ENCODE results near the gene MAP3K3.

GRCh38 chr17:63696381-63696961 is 74.3 kb downstream of the MAP3K3 start:
- TF ChIP-seq CTCF (conservative IDR thresholded peaks at IDR 0.05) (no peak; the same call in 1 of the 2 replicates), ZFX (IDR thresholded peaks at IDR 0.05) (no peak)
